Activated gamma-delta T cell (primary cell): Measurements from ENCODE around the gene ARHGAP5.

Experiments used
- DNase-seq: peaks from one replicate; lab custom pipeline; 2025; lab: John Stamatoyannopoulos, UW

ARHGAP5 gene

DNA sequence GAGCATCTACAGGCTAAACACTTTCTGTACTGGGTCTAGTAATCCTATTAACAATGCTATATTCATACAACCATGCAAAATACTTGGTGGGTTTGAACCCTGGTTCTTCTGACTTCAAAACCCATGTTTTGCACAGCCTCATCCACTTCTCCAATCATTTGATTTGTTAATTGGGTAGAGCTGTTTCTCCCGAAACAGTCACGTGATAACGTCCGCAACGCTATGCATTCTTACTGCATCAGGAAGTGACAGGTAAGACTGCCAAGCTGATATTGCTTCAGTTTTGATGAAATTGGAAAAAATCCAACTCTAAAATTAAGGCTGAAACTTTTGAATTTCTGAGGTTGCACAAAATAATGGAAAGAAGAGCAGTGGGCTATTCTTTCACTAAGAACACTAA lies 94.4 kb downstream of the ARHGAP5 start:
- no peak for DNase-seq

DNA sequence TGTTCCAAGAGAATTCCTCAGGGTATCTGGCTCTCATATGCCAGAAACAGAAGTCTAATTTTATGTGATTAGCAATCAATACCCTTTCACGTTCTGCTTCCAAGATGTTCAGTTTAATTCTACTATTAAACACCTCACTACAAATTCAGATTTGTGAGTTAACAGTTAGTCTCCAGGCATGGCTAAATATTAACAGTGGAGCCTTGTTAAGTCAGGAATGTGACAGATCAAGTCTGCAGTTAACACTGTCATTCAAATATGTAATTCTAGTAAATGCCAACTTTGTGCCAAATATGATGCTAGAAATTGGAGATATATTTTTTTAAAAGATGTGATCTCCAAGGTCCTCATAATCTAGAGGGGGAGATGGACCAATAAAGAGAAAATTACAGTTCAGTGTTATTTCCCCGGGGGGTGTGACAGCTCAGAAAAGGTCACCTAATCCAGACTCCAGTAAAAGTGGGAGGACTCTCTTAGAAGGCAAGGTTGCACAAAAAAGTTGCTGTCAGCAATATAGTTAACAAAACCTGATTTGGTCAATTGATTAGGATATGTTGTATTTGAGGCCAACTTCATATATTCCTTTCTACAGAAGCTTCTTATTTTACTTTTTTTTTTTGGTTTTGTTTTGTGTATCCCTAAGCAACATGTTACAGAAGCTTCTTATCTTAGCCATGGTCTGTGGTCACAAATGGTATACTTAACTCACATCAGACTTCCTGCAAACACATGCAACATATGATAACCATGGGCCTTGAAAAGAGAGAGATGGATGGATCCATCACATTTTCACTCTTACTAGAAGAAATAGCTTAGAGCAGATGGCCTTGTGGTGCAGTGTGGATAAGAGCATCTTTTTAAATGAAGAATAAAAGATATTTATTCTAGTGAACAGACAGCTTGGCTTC lies 106.3 kb downstream of the ARHGAP5 start:
- DNase-seq = no peak

DNA sequence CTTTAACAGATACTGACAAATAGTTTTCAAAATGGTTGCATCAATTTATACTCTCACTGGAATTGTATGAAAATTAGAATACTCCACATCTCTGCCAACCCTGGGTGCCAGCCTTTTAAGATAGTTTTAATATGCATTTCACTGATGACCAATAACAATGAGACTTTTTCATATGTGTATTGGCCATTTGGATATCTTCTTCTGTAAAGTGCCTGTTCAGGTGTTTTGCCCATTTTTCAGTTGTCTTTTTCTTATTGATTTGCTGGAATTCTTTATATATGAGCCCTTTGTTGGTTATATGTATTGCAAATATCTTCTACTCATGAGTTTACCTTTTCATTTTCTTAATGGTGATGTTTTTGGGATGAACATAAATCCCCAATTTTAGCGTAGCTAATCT lies 108.0 kb downstream of the ARHGAP5 start:
- DNase-seq = no peak

DNA sequence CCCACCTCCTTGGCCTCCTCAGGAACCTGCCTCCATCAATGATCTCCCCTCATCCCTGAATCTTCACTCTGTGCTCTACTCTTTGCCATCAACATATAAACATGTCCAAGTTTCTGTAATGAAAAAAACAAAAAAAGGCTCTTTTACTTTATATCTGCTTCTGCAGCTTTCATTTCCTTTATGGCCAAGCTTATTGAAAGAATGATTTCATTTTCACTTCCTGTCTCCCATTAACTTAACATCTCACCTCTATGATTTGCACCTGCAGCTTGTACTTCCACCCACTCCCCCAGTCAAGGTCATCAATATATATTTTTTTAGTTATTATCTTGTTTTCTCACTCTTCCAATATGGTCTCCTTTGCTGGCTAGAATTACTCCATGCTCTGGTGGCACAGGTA lies 109.1 kb downstream of the ARHGAP5 start:
- DNase-seq = no peak

- DNase-seq = no peak
Measured at GRCh38 chr14:32189811-32190210, 112.7 kb downstream of the ARHGAP5 start.

GRCh38 chr14:32190673-32191072 lies 113.6 kb downstream of the ARHGAP5 start:
- DNase-seq = no peak

- no peak for DNase-seq
Measured at GRCh38 chr14:32192712-32193373, 115.7 kb downstream of the ARHGAP5 start.

DNA sequence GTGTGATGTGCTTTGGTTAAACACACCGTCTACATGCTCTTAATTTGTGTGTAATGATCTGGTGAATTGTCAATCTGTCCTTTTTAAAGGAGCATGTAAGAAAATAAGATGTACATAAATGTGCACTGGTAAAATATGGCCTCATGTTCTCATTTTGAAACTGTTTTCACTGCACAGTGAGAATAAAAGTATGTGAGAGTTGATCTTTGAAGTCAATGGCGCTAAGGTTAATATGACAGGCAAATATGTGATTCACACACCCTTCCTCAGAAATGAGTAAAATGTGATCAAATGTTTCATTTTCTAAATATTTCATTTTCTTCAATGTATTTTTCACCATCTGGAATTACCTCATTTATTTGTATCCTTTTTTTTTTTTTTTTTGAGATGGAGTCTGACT lies 116.4 kb downstream of the ARHGAP5 start:
- no peak for DNase-seq

GRCh38 chr14:32195636-32196035 lies 118.5 kb downstream of the ARHGAP5 start:
- no peak for DNase-seq

DNA sequence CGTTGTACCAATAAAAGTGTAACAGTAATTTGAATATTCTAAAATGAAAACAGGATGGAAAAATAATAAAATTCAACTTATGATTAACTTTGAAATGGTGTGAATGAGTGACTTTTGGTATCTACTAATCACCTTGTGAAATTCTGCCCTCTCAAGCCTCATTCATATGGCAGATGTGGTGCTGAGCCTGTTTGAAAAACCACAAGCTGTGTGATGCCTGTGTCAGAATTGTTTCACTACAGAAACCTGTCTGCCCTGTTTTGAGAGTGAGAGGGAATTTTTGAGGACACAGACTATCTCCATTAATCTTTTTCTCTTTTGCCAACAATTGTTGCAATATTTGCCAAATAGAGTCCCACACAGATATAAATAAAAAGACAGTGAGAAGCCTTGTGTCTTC lies 120.8 kb downstream of the ARHGAP5 start:
- no peak for DNase-seq

GRCh38 chr14:32200368-32201192 lies 123.5 kb downstream of the ARHGAP5 start:
- DNase-seq = no peak

DNA sequence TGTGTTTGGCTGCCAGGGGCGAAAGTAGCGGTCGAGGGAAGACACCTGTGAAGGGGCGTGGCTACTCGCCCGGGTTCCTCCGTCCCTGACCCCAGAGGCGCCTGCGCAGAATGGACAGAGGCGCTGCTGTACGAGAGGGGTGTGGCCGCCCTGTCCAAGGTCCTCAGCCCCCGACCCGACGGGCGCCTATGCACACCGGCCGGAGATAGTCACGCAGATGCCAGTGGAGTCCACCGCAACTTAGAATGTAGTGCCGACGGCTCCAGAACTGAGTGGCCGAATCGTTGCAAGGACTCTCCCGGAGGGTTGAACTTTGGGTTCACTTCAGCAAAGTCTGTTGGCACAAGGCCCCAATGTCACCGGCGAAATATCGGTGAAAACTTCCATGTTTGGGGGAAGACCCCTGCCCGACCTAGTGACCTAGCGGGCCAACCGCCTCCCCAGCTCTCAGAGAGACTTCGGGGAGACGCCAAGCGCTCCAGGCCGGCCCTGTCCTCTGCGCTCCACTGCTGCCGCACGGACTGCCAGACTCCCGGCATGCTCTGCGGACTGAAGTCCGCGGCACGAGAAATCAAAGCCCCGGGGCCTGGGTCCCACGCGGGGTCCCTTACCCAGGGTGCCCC lies 124.2 kb downstream of the ARHGAP5 start:
- peak; percentile 19 for DNase-seq

DNA sequence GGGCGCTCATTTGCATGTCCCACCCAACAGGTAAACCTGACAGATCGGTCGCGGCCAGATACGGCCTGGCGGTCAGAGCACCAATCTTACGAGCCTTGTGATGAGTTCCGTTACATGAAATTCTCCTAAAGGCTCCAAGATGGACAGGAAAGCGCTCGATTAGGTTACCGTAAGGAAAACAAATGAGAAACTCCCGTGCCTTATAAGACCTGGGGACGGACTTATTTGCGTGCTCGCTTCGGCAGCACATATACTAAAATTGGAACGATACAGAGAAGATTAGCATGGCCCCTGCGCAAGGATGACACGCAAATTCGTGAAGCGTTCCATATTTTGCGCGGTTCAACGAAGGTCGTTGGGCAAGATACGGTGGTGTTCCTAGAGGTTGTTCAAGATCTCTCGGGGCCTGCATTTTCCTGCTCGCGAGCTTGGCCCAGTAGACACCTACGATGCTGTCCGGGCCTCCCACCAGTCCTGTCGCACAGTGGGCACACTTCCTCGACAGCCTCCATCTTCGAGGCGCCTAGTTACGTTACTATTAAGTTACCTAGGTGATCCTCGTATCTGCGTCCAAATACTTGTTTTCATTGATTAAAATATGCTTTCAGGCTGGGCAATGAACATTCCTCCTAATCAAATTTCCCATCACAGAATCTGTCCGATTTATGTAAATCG lies 124.8 kb downstream of the ARHGAP5 start, which contains the start of gene RNU6-7:
TSS of gene RNU6-7 (plus strand) at position 230 of the 675 bp plus-strand sequence.
- DNase-seq = no peak

GRCh38 chr14:32202491-32202997 lies 125.4 kb downstream of the ARHGAP5 start:
- no peak for DNase-seq

DNA sequence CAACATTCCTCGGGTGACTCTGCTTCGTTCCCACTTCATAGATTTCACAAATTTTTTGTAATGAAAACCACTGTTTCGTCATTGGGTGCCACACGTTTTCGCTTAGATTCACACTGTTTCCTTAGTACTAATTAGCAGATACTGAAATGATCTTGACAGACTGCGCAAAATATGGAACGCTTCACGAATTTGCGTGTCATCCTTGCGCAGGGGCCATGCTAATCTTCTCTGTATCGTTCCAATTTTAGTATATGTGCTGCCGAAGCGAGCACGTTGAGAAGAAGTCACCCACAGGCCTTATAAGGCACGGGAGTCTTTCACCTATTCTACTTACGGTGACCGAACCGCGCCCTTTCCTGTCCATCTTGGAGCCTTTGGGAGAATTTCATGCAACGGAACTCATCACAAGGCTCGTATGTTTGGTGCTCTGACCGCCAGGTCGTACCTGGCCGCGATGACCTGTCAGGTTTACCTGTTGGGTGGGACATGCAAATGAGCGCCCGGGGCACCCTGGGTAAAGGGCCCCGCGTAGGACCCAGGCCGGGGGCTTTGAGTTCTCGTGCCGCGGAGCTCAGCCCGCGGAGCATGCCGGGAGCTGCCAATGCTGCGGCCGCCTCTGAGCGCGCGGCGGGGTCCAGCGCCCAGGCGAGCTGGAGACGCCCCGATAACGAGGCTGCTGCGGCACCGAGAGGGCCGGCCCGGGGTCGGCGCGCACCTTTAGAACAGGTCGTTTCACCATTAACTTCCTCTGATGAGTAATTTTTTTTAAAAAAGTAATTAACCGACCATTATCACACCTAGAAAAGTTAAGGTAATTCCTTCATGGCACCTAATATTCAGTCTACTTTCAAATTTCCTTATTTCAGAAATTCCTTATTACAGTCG lies 126.1 kb downstream of the ARHGAP5 start, which contains the start of gene RNU6-8:
TSS of gene RNU6-8 (minus strand) at position 272 of the 885 bp plus-strand sequence.
- DNase-seq = peak; percentile 54

GRCh38 chr14:32203928-32204357 lies 126.8 kb downstream of the ARHGAP5 start:
- DNase-seq = no peak

DNA sequence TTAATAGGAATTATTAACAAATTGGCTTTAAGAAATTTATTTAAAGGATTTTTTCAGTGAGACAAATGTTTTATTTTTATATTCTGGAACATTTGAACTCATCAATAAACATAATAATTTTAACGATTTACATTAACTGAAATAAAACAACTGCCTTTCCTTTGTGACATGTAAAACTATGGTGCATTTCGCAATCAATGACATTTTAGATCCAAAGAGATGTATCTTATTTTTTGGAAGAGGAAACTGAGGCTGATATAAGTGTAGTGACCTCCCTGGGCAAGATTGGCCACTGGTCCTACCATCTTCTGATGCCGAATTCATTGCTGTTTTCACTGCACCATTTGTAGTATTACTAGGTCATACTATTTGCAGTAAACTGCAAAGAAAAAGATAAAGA lies 128.4 kb downstream of the ARHGAP5 start:
- no peak for DNase-seq

DNA sequence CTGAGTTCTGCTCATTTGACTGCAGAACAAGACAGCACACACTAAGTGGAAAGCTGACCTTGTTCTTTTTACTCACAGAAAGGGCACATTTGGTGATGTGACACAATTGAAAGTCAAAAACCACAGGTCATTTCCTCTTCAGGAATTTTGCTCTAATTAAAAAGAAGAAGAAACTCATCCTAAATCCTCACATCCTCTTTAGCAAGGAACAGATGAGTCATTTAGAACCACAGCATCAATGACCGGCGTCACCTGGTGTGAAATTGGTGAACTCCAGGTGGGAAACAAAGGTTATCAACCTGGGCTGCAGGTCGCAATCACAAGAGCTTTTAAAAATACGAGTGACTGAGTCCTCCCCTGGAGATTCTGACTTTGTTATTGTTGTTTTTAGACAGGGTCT lies 128.9 kb downstream of the ARHGAP5 start:
- DNase-seq = no peak

DNA sequence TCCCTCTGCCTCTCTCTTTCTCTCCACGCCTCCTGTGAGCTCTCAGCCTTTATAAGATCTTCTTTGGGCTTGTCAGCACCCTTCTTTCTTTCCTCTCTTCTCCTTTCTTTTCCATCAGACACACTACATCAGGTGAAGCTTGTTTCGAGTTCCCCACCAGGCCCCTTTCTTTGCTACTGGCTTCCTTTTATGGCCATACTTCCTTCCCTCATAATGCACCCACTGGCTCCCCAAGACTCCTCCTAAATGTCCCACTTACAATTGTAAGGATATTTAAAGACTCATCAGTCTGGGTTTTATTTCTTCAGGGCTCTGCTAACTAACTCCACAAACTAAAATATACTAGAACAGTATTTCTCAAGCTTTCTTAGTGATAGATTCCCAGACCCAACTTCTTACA lies 129.4 kb downstream of the ARHGAP5 start:
- DNase-seq = no peak

DNA sequence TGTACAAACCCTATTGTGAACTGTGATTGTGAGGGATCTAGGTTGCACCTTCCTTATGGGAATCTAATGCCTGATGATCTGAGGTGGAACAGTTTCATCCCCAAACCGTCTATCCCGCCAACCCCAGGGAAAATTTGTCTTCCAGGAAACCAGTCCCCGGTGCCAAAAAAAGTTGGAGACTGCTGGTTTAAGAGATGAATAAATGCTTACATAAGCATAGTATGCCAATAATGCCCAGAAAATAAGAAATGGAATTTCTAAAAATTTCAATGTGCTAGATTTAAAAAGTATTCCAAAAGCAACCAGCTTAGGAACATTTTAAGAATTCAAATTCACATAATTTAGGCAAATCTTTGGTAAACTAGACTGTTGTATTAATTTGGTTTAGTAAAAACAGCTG lies 131.4 kb downstream of the ARHGAP5 start:
- no peak for DNase-seq
